Panc1 (cell line): ENCODE data around the gene RPS6KB2.

Experiments
- POLR2AphosphoS5 ChIP-seq: IDR thresholded peaks from 2 replicates; pipeline ENCODE4 v1.6.1; 2012; ENCODE audit warnings: mild to moderate bottlenecking, low read depth, low read length, moderate library complexity
- TCF7L2 ChIP-seq: IDR thresholded peaks from 2 replicates; pipeline ENCODE4 v1.6.1; 2011; ENCODE audit warnings: mild to moderate bottlenecking, low read depth, low read length, inconsistent platforms
- TF ChIP-seq, protein P1 (sequence below): fragments of 450-650 bp; IDR thresholded peaks from 2 replicates; pipeline ENCODE4 v1.5.1; 2017; ENCODE audit warnings: mild to moderate bottlenecking

DNA sequence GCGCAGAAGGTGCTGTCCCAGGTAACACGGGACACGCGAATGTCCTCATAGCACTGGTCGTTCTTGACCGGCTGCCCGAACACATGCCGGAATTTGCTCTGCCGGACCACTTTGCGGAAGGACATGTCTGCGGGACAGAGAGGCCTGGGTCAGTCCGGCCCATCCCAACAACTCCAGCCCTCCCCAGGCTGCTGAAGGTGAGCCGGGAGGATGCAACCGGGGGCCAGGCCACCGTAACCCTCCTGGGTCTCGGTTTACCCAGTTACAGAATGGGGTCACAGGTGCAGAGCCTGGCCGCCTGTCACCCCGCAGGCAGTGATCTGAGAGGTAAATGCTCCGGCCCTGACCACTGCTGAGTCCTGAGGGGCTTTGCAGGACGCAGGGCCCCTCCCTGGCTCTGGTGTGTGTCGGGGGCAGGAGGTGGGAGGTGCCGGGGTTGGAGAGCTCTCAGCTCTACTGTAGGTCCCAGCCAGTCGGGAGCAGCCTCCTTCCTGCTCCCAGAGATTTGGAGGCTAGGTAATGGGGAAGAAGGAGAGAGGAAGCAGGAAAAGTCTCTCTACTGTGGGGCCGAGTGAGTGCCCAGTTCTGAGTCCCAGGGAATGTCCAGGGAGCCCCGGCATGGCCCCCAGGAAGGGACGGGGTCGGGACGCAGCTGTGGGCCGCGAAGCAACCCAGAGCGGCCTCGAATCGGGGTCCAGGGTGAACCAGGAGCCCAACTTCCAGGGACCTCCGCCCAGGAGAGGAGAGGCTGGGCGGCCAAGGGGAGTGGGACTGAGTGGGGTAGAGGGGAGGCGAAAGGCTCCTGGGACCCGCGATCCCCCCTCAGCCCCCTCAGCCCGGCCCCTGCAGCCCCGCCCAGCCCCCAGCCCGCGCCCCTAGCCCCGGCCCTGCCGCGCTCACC is 14.5 kb downstream of the RPS6KB2 start:
- TF ChIP-seq, protein P1, sequence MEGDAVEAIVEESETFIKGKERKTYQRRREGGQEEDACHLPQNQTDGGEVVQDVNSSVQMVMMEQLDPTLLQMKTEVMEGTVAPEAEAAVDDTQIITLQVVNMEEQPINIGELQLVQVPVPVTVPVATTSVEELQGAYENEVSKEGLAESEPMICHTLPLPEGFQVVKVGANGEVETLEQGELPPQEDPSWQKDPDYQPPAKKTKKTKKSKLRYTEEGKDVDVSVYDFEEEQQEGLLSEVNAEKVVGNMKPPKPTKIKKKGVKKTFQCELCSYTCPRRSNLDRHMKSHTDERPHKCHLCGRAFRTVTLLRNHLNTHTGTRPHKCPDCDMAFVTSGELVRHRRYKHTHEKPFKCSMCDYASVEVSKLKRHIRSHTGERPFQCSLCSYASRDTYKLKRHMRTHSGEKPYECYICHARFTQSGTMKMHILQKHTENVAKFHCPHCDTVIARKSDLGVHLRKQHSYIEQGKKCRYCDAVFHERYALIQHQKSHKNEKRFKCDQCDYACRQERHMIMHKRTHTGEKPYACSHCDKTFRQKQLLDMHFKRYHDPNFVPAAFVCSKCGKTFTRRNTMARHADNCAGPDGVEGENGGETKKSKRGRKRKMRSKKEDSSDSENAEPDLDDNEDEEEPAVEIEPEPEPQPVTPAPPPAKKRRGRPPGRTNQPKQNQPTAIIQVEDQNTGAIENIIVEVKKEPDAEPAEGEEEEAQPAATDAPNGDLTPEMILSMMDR: no peak
- no peak for TF ChIP-seq TCF7L2
- TF ChIP-seq POLR2AphosphoS5: 0 out of 2 replicates have a peak, but pooled peaks have one; percentile 13
